Astrocyte (in vitro differentiated cells and primary cell): Measurements from ENCODE around the gene PBXIP1. TPM values are rescaled to one million over a fixed set of nuclear protein-coding genes. Genes with fewer than 3 reads are reported as not detected.

ENCODE experiments used
- DNase-seq: peaks from one replicate; pipeline ENCODE4 v3.0.0-alpha.2; 2010; ENCODE audit warnings: low read depth
- FAIRE-seq: peaks from 2 replicates; lab custom pipeline; 2011; peaks lifted over from hg19 to GRCh38; lab: Jason Lieb, UNC
- H2AFZ ChIP-seq: 2 replicates; pipeline ENCODE4 v1.6.0; 2012; ENCODE audit warnings: low read depth, low read length, inconsistent platforms
- H3K27ac ChIP-seq: 2 replicates; pipeline ENCODE4 v1.5.1; 2011; ENCODE audit warnings: low read depth, low read length, inconsistent platforms
- H3K27me3 ChIP-seq: 2 replicates; pipeline ENCODE4 v1.6.0; 2011; ENCODE audit warnings: low read length, inconsistent platforms; ENCODE audit not compliant: insufficient read depth
- H3K36me3 ChIP-seq: 2 replicates; pipeline ENCODE4 v1.5.1; 2011; ENCODE audit warnings: low read length, inconsistent platforms; ENCODE audit not compliant: insufficient read depth
- H3K4me1 ChIP-seq: 2 replicates; pipeline ENCODE4 v1.5.1; 2011; ENCODE audit warnings: low read length, inconsistent platforms; ENCODE audit not compliant: insufficient read depth
- H3K4me2 ChIP-seq: 2 replicates; pipeline ENCODE4 v1.6.0; 2012; ENCODE audit warnings: low read length, inconsistent platforms
- H3K4me3 ChIP-seq: 2 replicates; pipeline ENCODE4 v1.5.1; 2011; ENCODE audit warnings: low read depth, mild to moderate bottlenecking, low read length, inconsistent platforms; ENCODE audit not compliant: insufficient read depth
- H3K79me2 ChIP-seq: 2 replicates; pipeline ENCODE4 v1.6.0; 2012; ENCODE audit warnings: mild to moderate bottlenecking, low read length, inconsistent platforms; ENCODE audit not compliant: insufficient read depth
- H3K9ac ChIP-seq: 2 replicates; pipeline ENCODE4 v1.6.0; 2012; ENCODE audit warnings: mild to moderate bottlenecking, low read length, inconsistent platforms
- H3K9me3 ChIP-seq: 2 replicates; pipeline ENCODE4 v1.5.1; 2012; ENCODE audit warnings: low read depth, mild to moderate bottlenecking, low read length, inconsistent platforms; ENCODE audit not compliant: insufficient read depth
- H4K20me1 ChIP-seq: 2 replicates; pipeline ENCODE4 v1.6.0; 2012; ENCODE audit warnings: low read length, inconsistent platforms; ENCODE audit not compliant: insufficient read depth
- H3K27ac Mint-ChIP-seq: one replicate; pipeline ENCODE4 v1.8.0; 2021; ENCODE audit warnings: mild to moderate bottlenecking, mixed read lengths; ENCODE audit not compliant: unreplicated experiment
- H3K27me3 Mint-ChIP-seq: one replicate; pipeline ENCODE4 v1.8.0; 2021; ENCODE audit warnings: low read depth, mixed read lengths; ENCODE audit not compliant: unreplicated experiment
- H3K36me3 Mint-ChIP-seq: one replicate; pipeline ENCODE4 v1.8.0; 2021; ENCODE audit warnings: low read depth, mixed read lengths; ENCODE audit not compliant: unreplicated experiment
- H3K4me1 Mint-ChIP-seq: one replicate; pipeline ENCODE4 v1.8.0; 2021; ENCODE audit warnings: low read depth, mixed read lengths; ENCODE audit not compliant: unreplicated experiment
- H3K4me3 Mint-ChIP-seq: one replicate; pipeline ENCODE4 v1.8.0; 2021; ENCODE audit warnings: mild to moderate bottlenecking, moderate library complexity, mixed read lengths; ENCODE audit not compliant: unreplicated experiment
- H3K9me3 Mint-ChIP-seq: one replicate; pipeline ENCODE4 v1.8.0; 2021; ENCODE audit warnings: mild to moderate bottlenecking, mixed read lengths; ENCODE audit not compliant: unreplicated experiment
- EZH2 ChIP-seq: IDR thresholded peaks from 2 replicates; pipeline ENCODE4 v1.6.1; 2012; ENCODE audit warnings: mild to moderate bottlenecking, low read length, inconsistent platforms; ENCODE audit not compliant: insufficient read depth
- total RNA-seq: library from RNA; stranded (reverse); gene quantifications from 2 replicates; pipeline ENCODE4 v1.2.1, GENCODE V29; 2021
- TF ChIP-seq, protein P1 (sequence below): IDR thresholded peaks from 2 replicates; pipeline ENCODE4 v1.5.1; 2011; ENCODE audit warnings: low read depth, mild to moderate bottlenecking, inconsistent platforms, low read length, moderate library complexity; ENCODE audit not compliant: insufficient read depth

PBXIP1 gene
- total RNA-seq, 1 donor from 2014 or later = 89.2 TPM

DNA sequence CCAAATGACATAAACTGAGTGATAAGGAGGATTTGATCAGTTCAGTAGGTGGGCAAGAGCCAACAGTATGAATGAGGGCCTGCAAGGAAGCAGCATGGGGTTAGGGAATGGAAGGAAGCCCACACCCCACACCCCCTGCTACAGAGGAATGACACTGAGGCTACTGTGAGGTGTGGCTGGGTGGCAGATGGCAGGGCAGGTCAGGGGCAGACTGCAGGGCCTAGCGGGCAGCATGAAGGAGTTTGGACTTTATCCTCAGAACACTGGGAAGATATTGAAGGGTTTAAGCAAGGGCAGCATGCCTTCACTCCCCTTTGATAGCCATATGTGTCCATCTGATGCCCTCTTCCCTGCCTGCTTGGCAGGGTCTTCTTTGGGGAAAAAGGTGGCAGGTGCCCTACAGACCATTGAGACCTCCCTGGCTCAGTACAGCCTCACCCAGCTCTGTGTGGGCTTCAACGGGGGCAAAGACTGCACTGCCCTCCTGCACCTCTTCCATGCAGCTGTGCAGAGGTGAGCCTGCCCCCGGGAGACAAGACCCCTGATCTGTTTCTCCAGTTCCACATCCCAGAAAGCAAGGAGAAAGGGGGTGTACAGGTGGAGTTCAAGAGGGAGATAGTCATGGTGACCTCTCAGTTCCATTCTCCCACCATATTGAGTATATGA, 33.4 kb upstream of the PBXIP1 start:
- H3K4me3 Mint-ChIP-seq = peak overlapping the region; percentile 40
- Histone ChIP-seq H3K9ac (no peak overlapping the region), H3K79me2 (peaks cover 46% of the 10 kb centered on the region), H3K4me2 (no peak overlapping the region), H4K20me1 (peaks cover 29% of the 10 kb centered on the region), H3K9me3 (no peaks in the 10 kb centered on the region), H3K4me3 (no peak overlapping the region), H3K4me1 (peaks cover 7% of the 10 kb centered on the region), H3K36me3 (peaks cover 24% of the 10 kb centered on the region), H2AFZ (no peak overlapping the region), H3K27me3 (no peaks in the 10 kb centered on the region), H3K27ac (no peak overlapping the region)
- TF ChIP-seq EZH2 = no peak
- TF ChIP-seq, protein P1, sequence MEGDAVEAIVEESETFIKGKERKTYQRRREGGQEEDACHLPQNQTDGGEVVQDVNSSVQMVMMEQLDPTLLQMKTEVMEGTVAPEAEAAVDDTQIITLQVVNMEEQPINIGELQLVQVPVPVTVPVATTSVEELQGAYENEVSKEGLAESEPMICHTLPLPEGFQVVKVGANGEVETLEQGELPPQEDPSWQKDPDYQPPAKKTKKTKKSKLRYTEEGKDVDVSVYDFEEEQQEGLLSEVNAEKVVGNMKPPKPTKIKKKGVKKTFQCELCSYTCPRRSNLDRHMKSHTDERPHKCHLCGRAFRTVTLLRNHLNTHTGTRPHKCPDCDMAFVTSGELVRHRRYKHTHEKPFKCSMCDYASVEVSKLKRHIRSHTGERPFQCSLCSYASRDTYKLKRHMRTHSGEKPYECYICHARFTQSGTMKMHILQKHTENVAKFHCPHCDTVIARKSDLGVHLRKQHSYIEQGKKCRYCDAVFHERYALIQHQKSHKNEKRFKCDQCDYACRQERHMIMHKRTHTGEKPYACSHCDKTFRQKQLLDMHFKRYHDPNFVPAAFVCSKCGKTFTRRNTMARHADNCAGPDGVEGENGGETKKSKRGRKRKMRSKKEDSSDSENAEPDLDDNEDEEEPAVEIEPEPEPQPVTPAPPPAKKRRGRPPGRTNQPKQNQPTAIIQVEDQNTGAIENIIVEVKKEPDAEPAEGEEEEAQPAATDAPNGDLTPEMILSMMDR = no peak
- FAIRE-seq = no peak
- peaks cover 9% of the 10 kb centered on the region for H3K36me3 Mint-ChIP-seq
- no peak for DNase-seq
- H3K27ac Mint-ChIP-seq = no peak overlapping the region
- H3K9me3 Mint-ChIP-seq = no peaks in the 10 kb centered on the region
- peaks cover 19% of the 10 kb centered on the region for H3K4me1 Mint-ChIP-seq
- H3K27me3 Mint-ChIP-seq = no peaks in the 10 kb centered on the region

DNA sequence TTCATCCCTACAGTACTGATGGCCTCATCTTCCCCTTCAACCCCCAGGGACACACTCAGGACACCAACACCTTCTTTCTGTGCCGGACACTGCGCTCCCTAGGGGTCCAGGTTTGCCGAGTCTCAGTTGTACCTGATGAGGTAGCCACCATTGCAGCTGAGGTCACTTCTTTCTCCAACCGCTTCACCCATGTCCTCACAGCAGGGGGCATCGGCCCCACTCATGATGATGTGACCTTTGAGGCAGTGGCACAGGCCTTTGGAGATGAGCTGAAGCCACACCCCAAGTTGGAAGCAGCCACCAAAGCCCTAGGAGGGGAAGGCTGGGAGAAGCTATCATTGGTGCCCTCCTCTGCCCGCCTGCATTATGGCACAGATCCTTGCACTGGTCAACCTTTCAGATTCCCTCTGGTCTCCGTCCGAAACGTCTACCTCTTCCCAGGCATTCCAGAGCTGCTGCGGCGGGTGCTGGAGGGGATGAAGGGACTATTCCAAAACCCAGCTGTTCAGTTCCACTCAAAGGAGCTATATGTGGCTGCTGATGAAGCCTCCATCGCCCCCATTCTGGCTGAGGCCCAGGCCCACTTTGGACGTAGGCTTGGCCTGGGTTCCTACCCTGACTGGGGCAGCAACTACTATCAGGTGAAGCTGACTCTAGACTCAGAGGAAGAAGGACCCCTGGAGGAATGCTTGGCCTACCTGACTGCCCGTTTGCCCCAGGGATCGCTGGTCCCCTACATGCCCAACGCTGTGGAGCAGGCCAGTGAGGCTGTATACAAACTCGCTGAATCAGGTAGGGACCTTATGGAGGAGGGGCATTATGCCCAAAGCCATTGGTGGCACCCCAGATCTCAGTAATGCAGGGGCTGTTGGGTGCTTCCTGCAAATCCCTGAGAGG, 32.4 kb upstream of the PBXIP1 start:
- Mint-ChIP-seq H3K27ac (no peak overlapping the region), H3K9me3 (no peaks in the 10 kb centered on the region)
- no peak for TF ChIP-seq EZH2
- TF ChIP-seq, protein P1 = no peak

More for the DNA sequence above, 32.4 kb upstream of the PBXIP1 start:
- DNase-seq (no peak), FAIRE-seq (no peak)
- Histone ChIP-seq H3K9me3 (no peaks in the 10 kb centered on the region), H3K4me3 (no peak overlapping the region), H3K79me2 (peaks cover 56% of the 10 kb centered on the region), H2AFZ (no peak overlapping the region), H3K27me3 (no peaks in the 10 kb centered on the region), H3K4me1 (peaks cover 8% of the 10 kb centered on the region), H3K9ac (no peak overlapping the region), H3K4me2 (no peak overlapping the region), H3K27ac (no peak overlapping the region), H3K36me3 (peaks cover 24% of the 10 kb centered on the region), H4K20me1 (peaks cover 29% of the 10 kb centered on the region)
- no peaks in the 10 kb centered on the region for H3K27me3 Mint-ChIP-seq
- H3K4me1 Mint-ChIP-seq = peaks cover 14% of the 10 kb centered on the region
- no peak overlapping the region for H3K4me3 Mint-ChIP-seq
- H3K36me3 Mint-ChIP-seq = peaks cover 9% of the 10 kb centered on the region
